GM21528 (cell line): ENCODE results near the gene NRXN3.
"Not testable (repeated sequence)": the region's sequence is repeated elsewhere in the genome, so short reads cannot be mapped to it uniquely, and the experiment has no call there.

Experiments
- ATAC-seq: cut with Tn5 transposase; IDR thresholded peaks from one replicate; pipeline ENCODE4 v1.9.1; 2021; ENCODE audit warnings: mild to moderate bottlenecking, moderate library complexity; ENCODE audit not compliant: unreplicated experiment, low FRiP score

The NRXN3 gene

DNA sequence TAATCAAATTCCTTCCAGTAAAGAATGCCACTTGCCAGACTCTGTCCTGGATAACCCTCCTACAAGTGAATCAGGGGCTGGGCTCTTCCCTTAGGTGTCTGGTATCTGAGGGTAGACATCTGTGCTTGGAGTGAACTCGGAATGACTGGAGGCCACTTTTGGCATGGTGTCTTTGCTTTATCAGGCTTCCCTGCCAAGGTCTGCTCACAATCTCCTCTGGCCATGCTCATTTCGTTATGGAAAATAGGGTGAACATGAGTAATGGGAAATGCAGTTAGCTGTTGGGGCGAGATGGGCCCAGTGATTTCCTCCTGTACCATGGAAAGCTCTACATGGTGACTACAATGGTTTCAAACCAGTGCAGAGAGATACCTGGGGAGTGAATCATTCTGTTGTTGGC lies 212.9 kb downstream of the NRXN3 start:
- no peak for ATAC-seq

DNA sequence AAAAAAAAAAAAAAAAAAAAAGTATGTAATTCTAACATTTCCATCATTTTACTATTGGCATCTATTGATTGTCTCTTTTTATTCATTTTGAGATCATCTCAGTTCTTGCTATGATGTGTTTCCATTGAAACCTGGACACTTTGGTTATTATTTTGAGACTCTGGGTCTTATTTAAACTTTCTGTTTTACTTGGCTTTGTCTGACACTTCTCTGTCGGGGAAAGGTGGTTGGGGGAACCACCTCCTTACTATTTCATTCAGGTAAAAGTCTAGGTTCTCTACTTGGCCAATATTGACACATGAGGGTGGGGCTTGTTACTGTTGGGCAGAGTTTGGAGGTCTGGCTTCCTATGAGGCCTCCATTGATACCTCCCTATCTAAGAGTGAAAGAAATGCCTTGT lies 228.0 kb downstream of the NRXN3 start:
- no peak for ATAC-seq

DNA sequence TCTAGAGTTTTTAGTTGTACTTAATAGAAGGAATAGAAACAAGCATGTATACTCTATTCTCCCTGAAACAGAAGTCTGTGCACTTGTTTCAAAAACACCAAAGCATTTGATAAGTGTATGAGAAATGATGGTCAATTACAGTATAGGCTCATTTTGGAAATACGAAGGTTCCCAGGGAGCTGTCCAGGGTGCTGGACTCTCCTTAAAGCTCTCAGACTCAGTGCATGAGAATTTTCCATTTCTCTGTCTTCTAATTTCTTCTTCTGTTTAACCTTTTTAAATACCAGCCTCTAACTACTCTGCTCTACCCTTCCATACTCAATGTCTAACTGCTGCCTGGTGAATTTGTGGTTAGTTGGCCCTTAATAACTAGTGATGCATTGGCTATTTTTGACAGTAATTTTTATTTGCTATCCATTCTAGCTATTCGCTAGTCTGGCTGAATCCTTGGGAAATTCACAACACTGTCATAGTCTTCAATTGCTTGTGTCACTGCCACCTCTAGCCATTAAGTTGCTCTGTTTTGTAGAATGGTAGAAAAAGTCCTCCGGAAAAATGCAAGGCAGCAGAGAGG lies 229.2 kb downstream of the NRXN3 start:
- ATAC-seq, result no peak

DNA sequence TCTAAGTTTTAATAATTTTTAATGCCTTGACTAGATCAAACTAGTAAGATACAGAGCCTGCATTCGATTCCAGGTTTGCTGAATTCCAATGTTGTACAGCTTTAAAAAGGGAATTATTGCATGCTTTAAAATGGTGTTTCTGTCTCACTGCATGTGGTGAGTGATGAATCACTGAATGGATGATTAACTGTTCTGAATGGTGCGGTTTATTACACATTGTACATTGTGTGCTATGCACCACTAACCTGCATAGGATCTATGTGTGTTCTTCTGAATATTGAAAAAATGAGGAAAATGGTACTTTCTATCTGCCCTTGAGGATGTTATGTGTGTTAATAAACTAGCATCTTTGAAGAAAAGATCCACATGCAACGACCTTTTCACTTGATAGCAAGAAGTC lies 231.7 kb downstream of the NRXN3 start:
- ATAC-seq, result no peak

DNA sequence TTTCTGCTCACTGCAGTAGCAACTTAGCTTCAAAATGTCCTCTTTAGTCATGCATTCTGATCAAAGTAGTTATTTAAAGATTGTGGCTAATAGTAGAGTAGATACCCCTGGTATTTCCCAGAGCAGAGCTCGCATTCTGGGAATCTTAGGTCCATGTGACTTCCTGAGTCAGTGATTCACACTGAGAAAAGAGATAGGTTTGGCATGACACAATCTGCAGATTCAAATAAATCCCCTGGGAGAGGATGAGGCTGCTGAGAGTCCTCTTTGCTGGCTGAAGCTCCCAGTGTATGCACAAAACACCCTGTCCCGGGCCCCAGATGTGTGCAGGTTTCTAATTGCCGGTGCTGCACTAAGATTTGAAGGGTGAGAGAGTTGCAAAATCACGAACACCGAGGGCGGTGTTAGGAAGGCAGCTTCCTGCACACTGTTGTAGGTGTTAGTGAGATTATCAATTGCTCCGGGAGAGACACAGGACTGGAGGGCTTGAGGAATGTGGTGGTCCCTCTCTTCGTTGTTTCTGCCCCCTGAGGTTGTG lies 233.2 kb downstream of the NRXN3 start:
- ATAC-seq, result peak; percentile 64

DNA sequence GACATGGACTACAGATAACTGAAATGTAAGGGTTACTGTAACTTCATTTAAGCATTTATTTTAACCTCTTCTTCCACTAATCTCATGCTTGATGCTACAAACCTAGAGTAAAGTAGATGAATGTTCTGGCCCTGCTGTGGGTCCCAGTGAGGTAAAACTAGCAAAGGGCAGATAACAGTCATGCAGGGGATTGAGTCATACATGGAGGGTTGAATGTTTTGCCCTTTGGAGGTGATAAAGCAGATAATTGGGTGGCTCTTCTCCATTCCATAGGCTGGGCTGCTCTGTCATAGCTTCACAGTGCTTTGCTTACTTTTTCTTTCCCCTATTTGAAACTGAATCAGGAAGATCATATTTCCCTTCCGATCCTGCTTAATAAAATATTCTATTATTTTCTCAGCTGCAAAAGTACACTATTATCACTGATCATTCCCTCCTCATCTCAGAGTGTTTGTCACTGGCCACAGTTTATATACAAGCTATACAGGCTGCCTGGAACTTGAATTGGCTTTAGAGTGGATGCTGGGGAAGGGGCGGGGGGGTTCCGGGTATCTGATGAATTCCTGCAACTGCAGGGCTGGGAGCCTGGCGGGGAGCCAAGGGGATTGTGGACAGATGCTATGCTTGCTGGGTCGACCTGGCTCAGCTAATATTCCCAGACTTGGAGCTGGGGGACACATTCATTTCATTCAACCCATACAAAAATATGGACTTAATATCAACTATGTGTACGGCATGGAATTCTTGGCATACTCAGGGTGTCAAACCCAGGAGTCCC lies 235.1 kb downstream of the NRXN3 start:
- no peak for ATAC-seq

DNA sequence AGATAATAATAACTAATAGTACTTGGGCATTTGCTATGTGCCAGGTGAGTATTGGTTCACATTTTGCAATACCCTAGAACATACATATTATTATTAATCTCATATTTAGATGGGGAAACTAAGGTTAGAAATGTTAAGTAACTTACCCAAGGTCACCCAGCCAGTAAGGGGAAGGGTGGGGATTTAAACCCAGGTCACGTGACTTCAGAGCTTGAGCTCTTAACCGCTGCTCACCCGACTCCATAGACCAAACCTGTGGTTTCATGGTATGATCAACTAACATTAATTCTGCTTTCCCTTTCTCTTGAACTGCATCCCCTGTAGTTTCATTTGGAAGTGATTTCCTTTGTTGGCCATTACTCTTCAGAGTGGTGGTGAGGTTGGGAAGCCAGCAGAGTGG lies 242.3 kb downstream of the NRXN3 start:
- ATAC-seq, result no peak

DNA sequence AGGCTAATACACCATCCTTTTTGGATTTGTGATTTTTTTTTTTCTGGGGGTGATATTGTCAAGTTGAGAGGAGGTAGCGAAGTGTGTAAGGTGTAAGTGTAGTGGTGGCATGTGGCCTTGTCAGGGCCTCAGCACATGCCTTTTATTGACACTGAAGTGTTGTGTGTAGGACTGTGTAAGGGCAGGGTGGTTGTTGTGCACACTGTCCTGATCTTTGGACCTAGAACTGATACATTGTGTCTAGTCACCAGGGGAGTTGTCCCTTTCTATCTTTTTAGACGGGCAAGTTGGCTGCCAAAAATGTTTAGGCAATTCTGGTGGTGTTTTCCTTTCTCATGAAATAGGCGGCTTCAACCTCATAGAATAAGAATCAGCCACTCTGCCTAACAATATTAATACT lies 244.0 kb downstream of the NRXN3 start:
- no peak for ATAC-seq

DNA sequence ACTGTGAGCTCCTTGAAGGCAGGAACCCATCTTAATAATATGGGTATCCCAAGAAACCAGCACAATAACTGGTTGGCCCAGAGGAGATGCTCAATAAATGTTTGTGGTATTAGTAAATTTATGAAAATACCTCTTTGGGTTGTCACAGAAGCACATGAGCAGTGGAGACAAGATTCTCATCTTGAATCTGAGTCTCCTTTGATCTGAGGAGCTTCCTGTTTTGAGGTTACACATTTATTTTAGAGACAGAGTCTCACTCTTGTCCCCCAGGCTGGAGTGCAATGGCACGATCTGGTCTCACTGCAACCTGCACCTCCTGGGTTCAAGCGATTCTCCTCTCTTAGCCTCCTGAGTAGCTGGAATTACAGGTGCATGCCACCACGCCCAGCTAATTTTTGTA lies 247.4 kb downstream of the NRXN3 start:
- ATAC-seq, result no peak

DNA sequence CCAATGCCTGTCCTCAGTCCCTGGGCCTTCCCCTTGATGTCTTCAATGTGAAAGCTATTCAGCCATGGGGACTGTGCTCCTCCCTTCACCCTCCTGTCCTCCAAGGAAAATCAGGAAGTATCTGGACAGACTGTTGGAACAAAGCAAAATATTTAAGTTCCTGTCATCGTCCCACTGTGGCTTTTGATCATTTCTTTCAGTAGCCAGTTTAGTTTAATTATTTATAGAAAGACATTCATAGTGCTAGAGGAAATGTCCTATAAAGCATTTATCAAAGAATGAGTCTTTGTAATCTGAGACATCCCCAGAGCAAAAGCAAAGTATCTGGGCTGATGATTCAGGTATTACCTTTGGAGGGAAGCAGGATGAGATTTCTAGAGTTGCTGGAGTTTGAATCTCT lies 254.1 kb downstream of the NRXN3 start:
- no peak for ATAC-seq

DNA sequence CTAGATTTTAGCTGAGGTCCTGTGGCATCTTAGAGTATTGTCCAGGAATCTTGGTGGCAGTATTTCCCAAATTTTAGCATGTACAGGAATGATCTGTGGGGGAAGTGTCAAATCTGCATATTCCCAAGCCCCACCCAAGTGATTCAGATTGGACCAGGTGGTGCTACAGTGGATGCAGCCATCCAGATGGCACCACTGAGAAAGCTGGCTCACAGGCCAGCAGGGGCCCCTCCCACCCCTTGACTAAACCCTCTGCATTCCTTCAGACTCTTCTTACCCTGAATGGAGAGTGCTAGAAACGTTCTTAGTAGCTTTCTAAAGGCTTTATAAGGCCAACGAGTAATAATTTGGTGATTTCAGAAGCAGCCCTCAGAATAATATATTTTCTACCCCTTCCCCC lies 255.2 kb downstream of the NRXN3 start:
- no peak for ATAC-seq

DNA sequence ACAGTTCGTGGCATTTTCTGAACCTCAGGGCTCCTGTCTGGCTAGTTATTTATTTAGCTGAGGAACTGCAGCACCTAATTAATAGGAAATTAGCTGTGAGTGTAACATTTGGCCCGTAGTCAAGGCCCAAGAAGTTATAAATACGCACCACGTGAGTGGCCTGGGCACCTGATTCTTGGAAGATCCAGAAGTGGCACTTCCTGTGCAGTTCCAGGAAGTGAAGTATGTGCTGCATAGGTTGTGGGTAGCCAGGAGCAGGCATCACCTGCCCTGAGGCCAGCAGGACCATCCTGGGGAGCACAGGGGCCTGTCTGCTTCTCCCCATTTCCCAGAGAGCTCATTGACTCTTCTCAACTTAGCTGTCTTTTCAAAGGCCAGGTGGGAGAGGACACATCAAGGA lies 255.6 kb downstream of the NRXN3 start:
- no peak for ATAC-seq

DNA sequence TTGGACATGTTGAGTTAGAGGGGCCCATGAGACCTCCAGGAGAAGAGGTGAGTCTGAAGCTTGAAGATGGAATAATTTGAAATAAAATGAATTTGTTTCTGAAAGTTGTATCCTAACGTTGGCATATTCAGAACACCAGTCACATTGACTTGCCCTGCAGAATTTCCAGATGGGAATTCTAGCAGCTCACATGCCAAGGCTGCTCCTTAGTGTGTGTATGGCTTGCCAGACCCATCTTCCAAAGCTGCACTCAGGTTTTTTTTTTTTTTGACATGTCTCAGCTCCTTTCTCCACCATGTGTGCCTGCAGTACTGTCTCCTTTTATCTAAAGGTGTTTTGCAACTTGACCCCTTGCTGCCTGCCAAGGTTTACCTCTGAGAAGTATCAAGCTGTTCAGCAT lies 261.9 kb downstream of the NRXN3 start:
- no peak for ATAC-seq

DNA sequence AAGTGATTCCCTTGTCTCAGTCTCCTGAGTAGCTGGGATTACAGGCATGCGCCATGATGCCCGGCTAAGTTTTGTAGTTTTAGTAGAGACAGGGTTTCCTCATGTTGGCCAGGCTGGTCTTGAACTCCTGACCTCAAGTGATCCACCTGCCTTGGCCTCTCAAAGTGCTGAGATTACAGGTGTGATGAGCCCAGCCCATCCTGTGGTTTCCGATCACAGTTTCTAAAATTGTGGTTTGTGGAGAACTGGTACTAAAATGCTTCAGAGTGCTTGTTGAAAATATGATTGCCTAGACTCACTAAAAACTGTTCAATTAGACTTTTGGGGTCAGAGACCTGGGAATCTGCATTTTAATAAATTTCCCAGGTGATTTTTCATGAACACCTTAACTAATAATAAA lies 267.3 kb downstream of the NRXN3 start:
- ATAC-seq, result not testable (repeated sequence)

DNA sequence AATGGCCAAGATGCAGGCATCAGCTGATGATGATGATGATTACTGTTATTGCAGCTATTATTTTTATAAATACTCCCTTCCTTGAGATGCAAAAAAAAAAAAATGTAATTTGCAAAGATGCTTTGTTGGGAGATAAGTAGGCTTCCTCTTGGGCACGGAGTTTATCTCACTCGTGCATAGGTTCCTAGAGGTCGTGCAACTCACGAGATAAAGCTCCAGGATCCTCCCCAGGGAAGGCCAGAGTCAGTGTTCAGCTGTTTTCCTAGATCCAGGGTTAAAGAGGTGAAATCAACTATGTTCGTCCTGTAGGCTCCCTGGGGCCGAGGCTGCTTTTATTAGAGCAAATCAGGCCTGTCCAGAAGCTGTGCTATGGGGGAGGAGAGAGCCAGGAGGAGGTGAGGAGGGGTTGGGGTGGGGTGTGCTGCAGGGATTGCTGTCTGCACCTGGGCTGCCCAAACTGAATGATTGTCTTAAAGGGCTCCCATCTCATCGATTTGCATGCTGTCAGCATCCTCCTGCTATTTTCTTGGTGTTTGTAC lies 270.3 kb downstream of the NRXN3 start:
- ATAC-seq, result no peak

DNA sequence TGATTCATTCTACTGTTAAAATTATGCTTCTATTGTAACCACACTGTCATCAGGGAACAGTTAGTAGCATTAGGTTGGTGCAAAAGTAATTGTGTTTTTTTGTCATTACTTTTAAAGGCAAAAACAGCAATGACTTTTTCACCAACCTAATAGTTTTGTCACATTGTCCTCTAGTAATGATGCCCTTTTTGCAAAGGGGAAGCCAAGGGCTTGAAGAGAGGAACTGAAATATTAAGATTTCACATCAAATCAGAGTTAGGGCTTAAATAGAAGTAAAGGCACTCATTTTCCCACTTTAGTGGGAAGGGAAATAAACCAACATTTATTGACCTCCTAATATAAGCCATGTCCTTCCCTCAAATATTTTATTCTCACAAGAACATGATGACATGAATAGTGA lies 273.7 kb downstream of the NRXN3 start:
- ATAC-seq, result no peak

DNA sequence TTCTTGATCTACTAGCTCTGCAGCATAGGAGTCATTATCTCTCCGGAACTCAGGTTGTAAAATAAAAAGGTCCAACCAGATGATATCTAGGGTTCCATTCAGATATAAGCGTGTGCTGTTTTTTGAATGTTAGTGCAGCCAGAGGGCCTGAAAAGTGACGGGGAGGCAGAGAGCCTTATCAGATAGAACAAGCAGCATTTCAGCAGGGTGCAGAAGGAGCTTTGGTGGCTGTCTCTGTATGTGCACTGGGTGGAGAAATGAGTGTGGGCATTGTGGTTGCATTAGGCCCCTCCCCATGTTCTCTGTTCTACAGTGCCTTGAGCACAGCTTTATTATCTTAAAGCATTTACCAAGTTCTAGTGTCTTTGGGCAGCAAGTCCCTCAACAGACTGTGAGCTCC lies 275.1 kb downstream of the NRXN3 start:
- ATAC-seq, result no peak

DNA sequence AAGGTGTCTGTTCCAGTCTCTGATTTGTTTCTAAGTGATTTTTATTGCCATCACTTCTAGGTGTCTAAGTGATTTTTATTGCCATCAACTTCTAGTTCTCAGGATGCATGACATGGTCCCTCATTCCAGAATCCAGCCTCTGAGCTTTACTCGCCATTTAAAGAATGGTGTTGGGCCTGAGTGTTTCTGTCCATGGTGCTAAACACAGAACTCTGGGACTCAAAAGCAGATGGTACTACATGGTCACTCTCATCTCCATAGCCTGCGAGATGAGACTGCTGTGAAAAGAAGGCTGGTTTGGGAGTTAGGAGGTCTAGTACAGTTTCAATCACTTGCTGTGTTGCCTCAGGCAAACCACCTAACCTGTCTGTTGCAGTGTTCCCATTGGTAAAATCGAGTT lies 276.6 kb downstream of the NRXN3 start:
- no peak for ATAC-seq

DNA sequence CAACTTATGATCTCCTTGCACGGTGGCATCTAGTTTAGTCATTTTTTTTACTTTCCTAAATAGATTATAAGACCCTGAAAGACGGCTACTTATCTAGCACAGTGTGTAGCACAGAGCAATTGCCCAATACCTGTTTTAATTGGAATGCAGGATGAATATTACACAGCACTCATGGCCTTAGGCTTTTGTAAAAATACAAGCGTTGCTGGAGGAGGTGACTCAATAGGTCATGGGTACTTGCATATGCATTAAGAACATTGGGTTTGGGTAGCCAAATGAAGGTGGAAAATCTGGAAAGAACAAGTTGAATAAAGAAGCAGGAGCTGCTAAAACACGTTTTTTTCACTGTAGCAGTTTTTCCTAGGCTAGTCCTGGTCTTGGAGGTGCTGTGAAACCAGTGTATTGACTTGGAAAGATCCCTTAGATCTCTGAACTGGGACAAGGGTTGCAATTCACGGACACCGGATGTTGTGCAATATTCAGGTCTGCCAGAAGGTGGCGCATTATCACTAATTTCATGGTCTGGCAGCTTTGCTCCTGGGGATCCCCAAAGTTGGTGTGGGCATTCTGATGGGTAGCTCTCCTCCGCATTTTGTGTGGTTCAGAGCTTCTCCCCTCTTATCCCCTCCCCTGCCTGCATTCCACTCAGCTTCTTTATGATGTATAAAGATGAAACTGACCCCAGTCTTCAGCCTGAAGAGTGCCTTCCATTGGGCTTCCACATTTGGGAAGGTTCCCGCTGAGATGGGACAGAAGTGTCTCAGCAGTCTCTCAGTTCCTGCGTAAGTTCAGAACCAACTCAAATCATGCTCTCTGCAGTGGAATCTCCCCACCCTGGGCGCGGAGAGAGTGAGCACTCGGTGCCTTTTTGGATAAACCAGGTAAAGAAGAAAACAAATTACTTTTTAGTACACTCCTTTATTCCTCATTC lies 278.3 kb downstream of the NRXN3 start:
- peak; percentile 78 for ATAC-seq

DNA sequence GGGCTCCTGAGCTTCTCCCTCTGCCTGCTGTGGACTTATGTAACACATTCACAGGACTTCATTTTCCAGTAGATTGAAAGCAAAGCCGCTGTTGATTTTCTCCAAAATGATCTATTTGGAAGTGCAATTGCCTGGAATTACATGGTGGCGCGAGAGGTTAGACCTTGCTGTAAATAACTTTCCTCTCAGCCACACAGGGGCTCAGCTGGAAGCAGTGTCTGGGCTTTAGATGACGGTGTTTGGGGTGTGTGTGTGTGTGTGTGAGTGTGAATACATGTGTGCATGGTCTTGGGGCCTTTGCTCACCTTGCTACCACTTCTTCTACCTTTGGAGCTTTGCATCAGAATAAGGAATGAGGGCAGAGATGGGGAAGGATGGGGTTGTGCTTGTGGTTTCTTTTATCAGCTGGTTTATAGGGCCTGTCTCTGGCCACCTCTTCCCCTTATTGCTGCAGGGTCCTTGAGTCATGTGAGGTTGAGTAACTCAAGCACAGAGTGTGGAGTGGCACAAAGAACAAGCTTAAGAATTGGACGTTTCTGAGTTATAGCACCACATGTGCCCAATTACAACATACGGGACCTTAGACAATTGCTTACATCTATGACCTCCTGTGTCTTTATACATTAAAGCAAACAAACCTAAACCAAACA lies 280.6 kb downstream of the NRXN3 start:
- ATAC-seq, result no peak
